DOHH2 (cell line): ENCODE results near the gene IZUMO1.
"Not testable (repeated sequence)": the region's sequence is repeated elsewhere in the genome, so short reads cannot be mapped to it uniquely, and the experiment has no call there.

Experiments used
- H3F3A ChIP-seq: fragments of 200-600 bp; sonication (generic), shearing (Covaris generic); 2 replicates; pipeline ENCODE4 v1.6.0; 2016; ENCODE audit warnings: antibody characterized with exemption, mild to moderate bottlenecking; ENCODE audit not compliant: control insufficient read depth, insufficient read depth
- H3K27ac ChIP-seq: fragments of 200-600 bp; sonication (generic); 2 replicates; pipeline ENCODE4 v1.5.1; 2014; ENCODE audit warnings: low read depth, mild to moderate bottlenecking, low read length, moderate library complexity
- H3K27me3 ChIP-seq: fragments of 200-600 bp; sonication (generic); 2 replicates; pipeline ENCODE4 v1.6.1; 2014; ENCODE audit warnings: mild to moderate bottlenecking, low read length, mixed read lengths; ENCODE audit not compliant: control insufficient read depth
- H3K36me3 ChIP-seq: fragments of 200-600 bp; sonication (generic); 2 replicates; pipeline ENCODE4 v1.6.1; 2014; ENCODE audit warnings: mild to moderate bottlenecking, low read length, moderate library complexity, mixed read lengths; ENCODE audit not compliant: control insufficient read depth
- H3K4me1 ChIP-seq: fragments of 200-600 bp; sonication (generic); 2 replicates; pipeline ENCODE4 v1.6.1; 2014; ENCODE audit warnings: mild to moderate bottlenecking, low read length, mixed read lengths; ENCODE audit not compliant: control insufficient read depth
- H3K4me2 ChIP-seq: fragments of 200-600 bp; sonication (generic); 2 replicates; pipeline ENCODE4 v1.6.0; 2014; ENCODE audit warnings: mild to moderate bottlenecking, low read length, moderate library complexity
- H3K4me3 ChIP-seq: fragments of 200-600 bp; sonication (generic); 2 replicates; pipeline ENCODE4 v1.5.1; 2014; ENCODE audit warnings: mild to moderate bottlenecking, low read length, mixed read lengths
- H3K79me2 ChIP-seq: fragments of 200-600 bp; sonication (generic); 2 replicates; pipeline ENCODE4 v1.6.1; 2014; ENCODE audit warnings: mild to moderate bottlenecking, low read length, mixed read lengths; ENCODE audit not compliant: control insufficient read depth
- H3K9me2 ChIP-seq: fragments of 200-600 bp; sonication (generic); replicated peaks from 2 replicates; pipeline ENCODE4 v1.6.1; 2014; ENCODE audit warnings: mild to moderate bottlenecking, low read length, mixed read lengths; ENCODE audit not compliant: control insufficient read depth
- H3K9me3 ChIP-seq: fragments of 200-600 bp; sonication (generic); 2 replicates; pipeline ENCODE4 v1.6.1; 2014; ENCODE audit warnings: antibody characterized with exemption, low read length, mixed read lengths; ENCODE audit not compliant: control insufficient read depth, insufficient read depth
- H4K20me1 ChIP-seq: fragments of 200-600 bp; sonication (generic); 2 replicates; pipeline ENCODE4 v1.6.0; 2014; ENCODE audit warnings: low read depth, mild to moderate bottlenecking, antibody characterized with exemption, low read length, moderate library complexity; ENCODE audit not compliant: control insufficient read depth, insufficient read depth
- CTCF ChIP-seq: fragments of 200-600 bp; sonication (generic); IDR thresholded peaks from one replicate; pipeline ENCODE4 v1.5.1; 2014; ENCODE audit warnings: antibody characterized with exemption, mild to moderate bottlenecking, low read depth, low read length; ENCODE audit not compliant: poor library complexity, severe bottlenecking
- EZH2phosphoT487 ChIP-seq: fragments of 200-600 bp; sonication (generic); IDR thresholded peaks from 2 replicates; pipeline ENCODE4 v1.6.1; 2017; ENCODE audit warnings: borderline replicate concordance, mild to moderate bottlenecking, antibody characterized with exemption, low read length, moderate library complexity, mixed read lengths

IZUMO1 gene

GRCh38 chr19:48770266-48770665 is 23.6 kb upstream of the IZUMO1 start:
- Histone ChIP-seq H3K9me2 (no peaks in the 10 kb centered on the region), H3K79me2 (no peaks in the 10 kb centered on the region), H3K4me2 (no peak overlapping the region), H3K4me3 (no peak overlapping the region), H3K9me3 (no peaks in the 10 kb centered on the region), H4K20me1 (no peaks in the 10 kb centered on the region), H3F3A (no peaks in the 10 kb centered on the region), H3K4me1 (no peaks in the 10 kb centered on the region), H3K36me3 (no peaks in the 10 kb centered on the region), H3K27me3 (peaks cover 15% of the 10 kb centered on the region), H3K27ac (no peak overlapping the region)
- TF ChIP-seq EZH2phosphoT487, result no peak
- TF ChIP-seq CTCF, result no peak

DNA sequence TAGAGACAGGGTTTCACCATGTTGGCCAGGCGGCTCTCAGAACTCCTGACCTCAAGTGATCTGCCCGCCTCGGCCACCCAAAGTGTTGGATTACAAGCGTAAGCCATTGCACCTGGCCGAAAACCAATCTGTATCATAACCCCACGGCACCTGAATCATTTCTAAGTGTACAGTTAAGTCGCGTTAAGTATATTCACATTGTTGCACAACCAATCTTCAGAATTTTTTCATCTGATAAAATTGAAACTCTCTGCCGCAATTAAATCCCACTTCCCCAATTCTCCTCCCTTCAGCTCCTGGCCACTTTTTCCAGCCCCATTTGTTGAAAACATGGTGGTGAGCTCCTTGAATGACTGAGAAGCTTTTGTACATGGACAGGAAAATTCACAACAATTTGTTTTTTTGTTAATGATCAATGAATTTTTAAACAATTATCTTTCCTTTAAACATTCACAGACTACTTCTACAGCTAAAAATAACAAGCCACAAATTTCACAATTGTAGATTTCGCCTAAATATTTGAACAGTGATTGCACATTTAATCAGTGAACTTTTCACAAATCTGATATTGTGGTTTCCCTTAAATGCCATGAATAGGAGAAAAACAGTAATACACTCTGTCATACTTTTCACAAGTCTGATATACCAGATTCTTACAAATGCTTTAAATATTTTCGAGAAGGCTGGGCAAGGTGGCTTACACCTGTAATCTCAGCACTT is 22.4 kb upstream of the IZUMO1 start:
- no peak overlapping the region for H3K27ac ChIP-seq
- no peaks in the 10 kb centered on the region for H3K4me1 ChIP-seq
- TF ChIP-seq CTCF (no peak), EZH2phosphoT487 (no peak)
- H3K27me3 ChIP-seq, result peaks cover 15% of the 10 kb centered on the region
- H3F3A ChIP-seq, result no peaks in the 10 kb centered on the region
- no peaks in the 10 kb centered on the region for H3K79me2 ChIP-seq
- H3K4me3 ChIP-seq, result no peak overlapping the region
- H3K9me3 ChIP-seq, result no peaks in the 10 kb centered on the region
- no peak overlapping the region for H3K4me2 ChIP-seq
- H4K20me1 ChIP-seq, result no peaks in the 10 kb centered on the region
- no peaks in the 10 kb centered on the region for H3K9me2 ChIP-seq
- H3K36me3 ChIP-seq, result no peaks in the 10 kb centered on the region

GRCh38 chr19:48768171-48768753 is 21.6 kb upstream of the IZUMO1 start:
- H3K27ac ChIP-seq, H3F3A ChIP-seq, H3K79me2 ChIP-seq, H3K9me3 ChIP-seq, H3K4me3 ChIP-seq, H3K4me1 ChIP-seq, H4K20me1 ChIP-seq, H3K36me3 ChIP-seq, H3K4me2 ChIP-seq, H3K9me2 ChIP-seq: not testable (repeated sequence)
- peaks cover 15% of the 10 kb centered on the region for H3K27me3 ChIP-seq

DNA sequence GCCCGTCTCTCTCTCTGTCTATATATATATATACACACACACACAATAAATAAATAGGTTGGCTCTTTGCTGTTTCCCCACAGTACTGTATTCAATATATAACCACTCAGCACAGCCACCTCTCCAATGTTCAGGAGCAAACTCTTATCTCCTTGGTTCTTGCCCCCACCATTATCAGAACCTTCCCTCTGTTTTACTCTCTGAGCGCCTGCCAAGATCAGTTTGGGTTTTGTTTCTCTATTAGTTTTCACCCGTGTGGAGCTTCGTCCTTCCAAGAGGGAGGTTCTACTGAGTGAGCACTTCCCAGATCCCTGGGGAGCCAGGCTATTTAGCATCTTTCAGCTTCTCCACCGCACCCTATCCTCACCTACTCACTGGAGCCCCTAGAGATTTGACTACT is 19.1 kb upstream of the IZUMO1 start:
- not testable (repeated sequence) for H3K4me1 ChIP-seq, H3K79me2 ChIP-seq, H3K9me2 ChIP-seq, H3K36me3 ChIP-seq, H3K9me3 ChIP-seq, H3K4me3 ChIP-seq, H4K20me1 ChIP-seq, H3K4me2 ChIP-seq, H3F3A ChIP-seq, H3K27ac ChIP-seq
- H3K27me3 ChIP-seq, result peaks cover 17% of the 10 kb centered on the region
